Endothelial cell (in vitro differentiated cells): ENCODE data around the gene MDM1. TPM values are rescaled to one million over a fixed set of nuclear protein-coding genes. Genes with fewer than 3 reads are reported as not detected.

Experiments used
- DNase-seq: peaks from one replicate; pipeline ENCODE4 v3.0.0; 2021; ENCODE audit warnings: low spot score
- H3K27ac Mint-ChIP-seq: one replicate; pipeline ENCODE4 v1.8.0; 2021; ENCODE audit warnings: mixed read lengths, inconsistent platforms; ENCODE audit not compliant: unreplicated experiment
- H3K27me3 Mint-ChIP-seq: one replicate; pipeline ENCODE4 v1.8.0; 2021; ENCODE audit warnings: mild to moderate bottlenecking, moderate library complexity, mixed read lengths, inconsistent platforms; ENCODE audit not compliant: unreplicated experiment
- H3K36me3 Mint-ChIP-seq: one replicate; pipeline ENCODE4 v1.8.0; 2021; ENCODE audit warnings: mild to moderate bottlenecking, low read depth, mixed read lengths, inconsistent platforms; ENCODE audit not compliant: unreplicated experiment
- H3K4me1 Mint-ChIP-seq: one replicate; pipeline ENCODE4 v1.8.0; 2021; ENCODE audit warnings: mild to moderate bottlenecking, mixed read lengths, inconsistent platforms; ENCODE audit not compliant: unreplicated experiment
- H3K4me3 Mint-ChIP-seq: one replicate; pipeline ENCODE4 v1.8.0; 2021; ENCODE audit warnings: mild to moderate bottlenecking, mixed read lengths, inconsistent platforms; ENCODE audit not compliant: unreplicated experiment
- H3K9me3 Mint-ChIP-seq: one replicate; pipeline ENCODE4 v1.8.0; 2021; ENCODE audit warnings: mixed read lengths, inconsistent platforms; ENCODE audit not compliant: unreplicated experiment
- CTCF ChIP-seq: fragments of 200-600 bp; sonication (generic); IDR thresholded peaks from one replicate; pipeline ENCODE4 v1.5.0; 2021; ENCODE audit warnings: antibody characterized with exemption; ENCODE audit not compliant: unreplicated experiment
- total RNA-seq: library from RNA; stranded (reverse); fragmentation: NEBNext Ultra II Directional; extraction: Animal tissue kit (Norgen Biotek cat#: 25700); gene quantifications from one replicate; pipeline ENCODE4 v1.2.1, GENCODE V29; 2021; ENCODE audit not compliant: unreplicated experiment

MDM1 gene
- total RNA-seq, 1 donor from 2014 or later: 18.1 TPM

- DNase-seq: no peak
- H3K4me1 Mint-ChIP-seq: peaks cover 2% of the 10 kb centered on the region
- no peaks in the 10 kb centered on the region for H3K36me3 Mint-ChIP-seq
- no peak overlapping the region for H3K27ac Mint-ChIP-seq
- H3K4me3 Mint-ChIP-seq: no peak overlapping the region
- no peak for TF ChIP-seq CTCF
- H3K27me3 Mint-ChIP-seq: peaks cover 1% of the 10 kb centered on the region
- no peaks in the 10 kb centered on the region for H3K9me3 Mint-ChIP-seq
Observed at GRCh38 chr12:68271346-68271745, 60.8 kb downstream of the MDM1 start.

- no peaks in the 10 kb centered on the region for H3K9me3 Mint-ChIP-seq
- peaks cover 2% of the 10 kb centered on the region for H3K4me1 Mint-ChIP-seq
- TF ChIP-seq CTCF: no peak
- no peak overlapping the region for H3K27ac Mint-ChIP-seq
- no peak for DNase-seq
- H3K27me3 Mint-ChIP-seq: peaks cover 1% of the 10 kb centered on the region
- H3K4me3 Mint-ChIP-seq: no peak overlapping the region
- H3K36me3 Mint-ChIP-seq: no peaks in the 10 kb centered on the region
Observed at GRCh38 chr12:68270358-68270757, 61.8 kb downstream of the MDM1 start.

DNA sequence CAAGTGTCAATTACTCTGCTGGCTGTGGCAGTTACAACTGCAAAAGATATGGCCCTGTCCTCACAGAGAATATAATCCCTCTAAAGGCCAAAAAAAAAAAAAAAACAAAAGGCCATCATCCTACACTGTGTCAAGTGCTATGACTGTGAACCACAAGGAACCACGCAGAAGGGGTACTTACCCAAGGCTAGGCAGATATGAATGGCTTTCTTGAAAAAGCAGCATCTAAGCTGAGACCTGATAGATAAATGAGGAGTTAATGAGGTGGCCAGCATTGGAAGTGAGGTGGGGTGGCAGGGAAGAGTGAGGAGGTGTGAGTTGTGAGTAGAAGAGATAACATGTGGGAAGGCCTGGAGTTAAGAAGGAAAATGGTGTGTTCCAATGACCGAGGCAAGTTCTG is 62.4 kb downstream of the MDM1 start:
- no peak for TF ChIP-seq CTCF
- H3K27ac Mint-ChIP-seq: no peak overlapping the region
- H3K4me1 Mint-ChIP-seq: peaks cover 2% of the 10 kb centered on the region
- H3K27me3 Mint-ChIP-seq: peaks cover 1% of the 10 kb centered on the region
- no peaks in the 10 kb centered on the region for H3K9me3 Mint-ChIP-seq
- H3K4me3 Mint-ChIP-seq: no peak overlapping the region
- no peaks in the 10 kb centered on the region for H3K36me3 Mint-ChIP-seq
- DNase-seq: no peak

DNA sequence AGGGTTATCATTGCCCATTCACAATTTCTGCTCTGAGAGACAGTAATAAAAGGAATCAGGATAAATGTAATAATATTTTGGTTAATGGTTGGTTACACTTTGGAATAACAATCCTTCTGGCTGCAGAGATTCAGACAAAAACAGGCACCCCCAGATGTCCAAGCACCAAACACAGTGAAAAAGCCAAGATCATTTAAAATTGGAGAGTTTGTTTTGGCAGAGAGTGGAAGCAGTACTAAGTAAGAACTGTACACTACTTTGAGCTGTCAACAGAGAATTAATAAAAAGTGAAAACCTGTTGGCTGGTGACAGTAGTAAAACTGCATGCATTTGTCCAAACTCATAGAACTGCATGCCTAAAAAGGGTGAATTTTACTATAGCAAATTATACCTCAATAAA is 63.2 kb downstream of the MDM1 start:
- Mint-ChIP-seq H3K27me3 (peaks cover 1% of the 10 kb centered on the region), H3K4me1 (peaks cover 2% of the 10 kb centered on the region), H3K4me3 (no peak overlapping the region), H3K36me3 (no peaks in the 10 kb centered on the region), H3K27ac (no peak overlapping the region), H3K9me3 (no peaks in the 10 kb centered on the region)
- no peak for TF ChIP-seq CTCF
- no peak for DNase-seq

GRCh38 chr12:68267892-68268396 is 64.2 kb downstream of the MDM1 start:
- H3K27me3 Mint-ChIP-seq: peaks cover 1% of the 10 kb centered on the region
- H3K27ac Mint-ChIP-seq: no peak overlapping the region
- no peaks in the 10 kb centered on the region for H3K9me3 Mint-ChIP-seq
- H3K4me3 Mint-ChIP-seq: no peak overlapping the region
- TF ChIP-seq CTCF: no peak
- DNase-seq: no peak
- H3K4me1 Mint-ChIP-seq: peaks cover 2% of the 10 kb centered on the region
- H3K36me3 Mint-ChIP-seq: no peaks in the 10 kb centered on the region
